A172 (cell line): ENCODE data around the gene NUP35. TPM values are rescaled to one million over a fixed set of nuclear protein-coding genes. Genes with fewer than 3 reads are reported as not detected.

Source experiments
- DNase-seq: peaks from one replicate; pipeline ENCODE4 v3.0.0-alpha.2; 2015; ENCODE audit warnings: low spot score
- total RNA-seq: library from RNA; depleted of rRNA; stranded (reverse); fragments of >200 nt; shearing (Covaris generic); gene quantifications from 2 replicates; pipeline ENCODE4 v1.2.3, GENCODE V29; 2014; rRNA removed

NUP35 gene
- 31.7 and 37.2 TPM in 2 replicates for total RNA-seq

GRCh38 chr2:183124222-183124956 lies at the start of gene NUP35:
Gene NUP35, plus strand, starts transcription at chr2:183124443. Its CDS starts 15 bp downstream, at chr2:183124458.
- peak; percentile 88 for DNase-seq

GRCh38 chr2:183078163-183078463 lies 46.1 kb upstream of the NUP35 start:
- no peak for DNase-seq

- DNase-seq = peak; percentile 95
Observed at GRCh38 chr2:183078464-183079138, 45.6 kb upstream of the NUP35 start, which contains the start of gene DUSP19. Gene DUSP19, plus strand, starts transcription at chr2:183078747. Its CDS starts 187 bp downstream, at chr2:183078934.

GRCh38 chr2:183079139-183079775 lies 45.0 kb upstream of the NUP35 start:
- DNase-seq = no peak

- no peak for DNase-seq
Observed at GRCh38 chr2:183081911-183082310, 42.3 kb upstream of the NUP35 start.

- DNase-seq = no peak
Observed at GRCh38 chr2:183088061-183088460, 36.2 kb upstream of the NUP35 start.

- no peak for DNase-seq
Observed at GRCh38 chr2:183089192-183089851, 34.9 kb upstream of the NUP35 start.

GRCh38 chr2:183091318-183091953 lies 32.8 kb upstream of the NUP35 start:
- DNase-seq = no peak

GRCh38 chr2:183091954-183092345 lies 32.3 kb upstream of the NUP35 start:
- no peak for DNase-seq

- DNase-seq = peak; percentile 16
Observed at GRCh38 chr2:183093857-183094657, 30.2 kb upstream of the NUP35 start.

GRCh38 chr2:183105402-183106134 lies 18.7 kb upstream of the NUP35 start:
- peak; percentile 66 for DNase-seq

- peak; percentile 27 for DNase-seq
Observed at GRCh38 chr2:183112577-183112976, 11.7 kb upstream of the NUP35 start.

- no peak for DNase-seq
Observed at GRCh38 chr2:183113630-183114029, 10.6 kb upstream of the NUP35 start.

- DNase-seq = no peak
Observed at GRCh38 chr2:183117226-183117625, 7.0 kb upstream of the NUP35 start.

- no peak for DNase-seq
Observed at GRCh38 chr2:183123117-183123958, 905 bp upstream of the NUP35 start.

GRCh38 chr2:183123959-183124221 lies 353 bp upstream of the NUP35 start:
- no peak for DNase-seq

GRCh38 chr2:183124957-183125255 lies 663 bp downstream of the NUP35 start:
- no peak for DNase-seq

- DNase-seq = no peak
Observed at GRCh38 chr2:183125659-183126341, 1.6 kb downstream of the NUP35 start.

- DNase-seq = no peak
Observed at GRCh38 chr2:183126635-183127034, 2.4 kb downstream of the NUP35 start.
